WTC11 (cell line): ENCODE measurements around the gene PLXDC1. TPM values are rescaled to one million over a fixed set of nuclear protein-coding genes. Genes with fewer than 3 reads are reported as not detected.
A peak's percentile ranks its signal among the peaks of the same experiment; 100 is the strongest.

Experiments
- ATAC-seq: fragments of 200-7000 bp; cut with Tn5 transposase; 2 replicates; pipeline ENCODE4 v1.10.0; 2021; ENCODE audit warnings: mild to moderate bottlenecking, moderate library complexity
- CTCF ChIA-PET: fragments of 300-600 bp; sonication (Branson Sonifier 250); formaldehyde crosslinking; loops from one replicate; lab custom pipeline; 2021; ENCODE audit warnings: antibody characterized with exemption; lab: Charles Lee
- POLR2A ChIA-PET: fragments of 350-600 bp; sonication (Branson Sonifier 250); formaldehyde crosslinking; loops from one replicate; lab custom pipeline; 2021; ENCODE audit warnings: antibody characterized with exemption; lab: Charles Lee
- DNase-seq: peaks from one replicate; pipeline ENCODE4 v3.0.0; 2021; ENCODE audit warnings: low spot score
- H3K27ac Mint-ChIP-seq: 2 replicates; pipeline ENCODE4 v1.8.0; 2021; ENCODE audit warnings: mixed read lengths
- H3K27me3 Mint-ChIP-seq: 2 replicates; pipeline ENCODE4 v1.8.0; 2021; ENCODE audit warnings: low read depth, mild to moderate bottlenecking, moderate library complexity, mixed read lengths
- H3K36me3 Mint-ChIP-seq: 2 replicates; pipeline ENCODE4 v1.8.0; 2021; ENCODE audit warnings: mixed read lengths
- H3K4me1 Mint-ChIP-seq: 2 replicates; pipeline ENCODE4 v1.8.0; 2022; ENCODE audit warnings: mixed read lengths
- H3K4me3 Mint-ChIP-seq: 2 replicates; pipeline ENCODE4 v1.8.0; 2021; ENCODE audit warnings: mild to moderate bottlenecking, moderate library complexity, mixed read lengths
- H3K9me3 Mint-ChIP-seq: 2 replicates; pipeline ENCODE4 v1.8.0; 2021; ENCODE audit warnings: mixed read lengths
- ELF4 ChIP-seq: sonication (generic); formaldehyde crosslinking; IDR thresholded peaks from 2 replicates; pipeline ENCODE4 v1.8.1; 2022; ENCODE audit warnings: low read depth, mild to moderate bottlenecking, moderate library complexity, missing genetic modification reagents
- EMX1 ChIP-seq: fragments of 250-450 bp; sonication (Bioruptor Pico); IDR thresholded peaks from 2 replicates; pipeline ENCODE4 v1.8.0; 2021; ENCODE audit warnings: mild to moderate bottlenecking
- FOXP1 ChIP-seq: sonication (generic); formaldehyde crosslinking; IDR thresholded peaks from 2 replicates; pipeline ENCODE4 v1.8.0; 2022; ENCODE audit warnings: missing genetic modification reagents, mild to moderate bottlenecking, moderate library complexity, borderline replicate concordance
- GABPB1 ChIP-seq: sonication (generic); formaldehyde crosslinking; IDR thresholded peaks from 2 replicates; pipeline ENCODE4 v1.8.1; 2023; ENCODE audit warnings: mild to moderate bottlenecking, missing genetic modification reagents
- NFATC4 ChIP-seq: fragments of 250-450 bp; sonication (Bioruptor Pico); IDR thresholded peaks from 2 replicates; pipeline ENCODE4 v1.9.0; 2021; ENCODE audit warnings: mild to moderate bottlenecking
- RORB ChIP-seq: fragments of 250-450 bp; sonication (Bioruptor Pico); IDR thresholded peaks from 2 replicates; pipeline ENCODE4 v1.9.0; 2021; ENCODE audit warnings: mild to moderate bottlenecking
- ZNF219 ChIP-seq: sonication (generic); formaldehyde crosslinking; IDR thresholded peaks from 2 replicates; pipeline ENCODE4 v1.8.0; 2023; ENCODE audit warnings: missing genetic modification reagents, mild to moderate bottlenecking, borderline replicate concordance
- total RNA-seq: library from RNA; stranded (reverse); gene quantifications from 3 replicates; pipeline ENCODE4 v1.2.3, GENCODE V29; 2021
- TF ChIP-seq, protein P1 (sequence below): fragments of 250-450 bp; sonication (Bioruptor Pico); IDR thresholded peaks from 2 replicates; pipeline ENCODE4 v2.1.2; 2022; ENCODE audit warnings: mild to moderate bottlenecking, moderate library complexity
- TF ChIP-seq, protein P2 (sequence below): sonication (generic); formaldehyde crosslinking; IDR thresholded peaks from 2 replicates; pipeline ENCODE4 v1.8.0; 2022; ENCODE audit warnings: missing genetic modification reagents
- TF ChIP-seq, protein P3 (sequence below): sonication (generic); formaldehyde crosslinking; IDR thresholded peaks from 2 replicates; pipeline ENCODE4 v1.8.0; 2023; ENCODE audit warnings: mild to moderate bottlenecking, missing genetic modification reagents

The PLXDC1 gene
- total RNA-seq, 1 experiment from 2014 or later = 5.4 TPM

DNA sequence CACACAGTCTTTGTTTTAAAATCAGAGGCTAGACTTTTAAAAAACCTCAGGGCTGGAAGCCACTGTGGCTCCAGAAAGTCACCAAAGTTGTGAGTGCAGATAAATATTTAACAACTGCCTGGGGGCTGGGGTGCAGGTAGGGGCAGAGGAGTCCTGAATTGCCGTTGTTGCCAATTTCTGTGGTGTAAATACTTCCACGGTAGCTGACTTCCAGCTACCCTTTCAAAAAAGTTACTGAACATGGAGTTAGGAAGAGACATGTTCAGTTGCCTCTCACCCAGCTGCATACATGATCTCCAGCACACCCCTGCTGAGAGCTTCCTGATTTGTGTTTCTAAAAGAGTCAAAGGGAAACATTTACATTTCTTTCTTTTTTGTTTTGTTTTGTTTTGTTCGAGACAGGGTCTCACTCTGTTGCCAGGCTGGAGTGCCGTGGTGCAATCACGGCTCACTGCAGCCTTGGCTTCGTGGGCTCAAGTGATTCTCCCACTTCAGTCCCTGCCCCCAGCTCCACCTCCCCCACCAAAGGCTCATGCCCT lies 58.7 kb downstream of the PLXDC1 start:
- Mint-ChIP-seq H3K27ac (peak overlapping the region; percentile 83), H3K36me3 (no peaks in the 10 kb centered on the region), H3K4me1 (peaks cover 22% of the 10 kb centered on the region)
- no peak for TF ChIP-seq FOXP1 (CRISPR knock-in tag)
- TF ChIP-seq, protein P1, sequence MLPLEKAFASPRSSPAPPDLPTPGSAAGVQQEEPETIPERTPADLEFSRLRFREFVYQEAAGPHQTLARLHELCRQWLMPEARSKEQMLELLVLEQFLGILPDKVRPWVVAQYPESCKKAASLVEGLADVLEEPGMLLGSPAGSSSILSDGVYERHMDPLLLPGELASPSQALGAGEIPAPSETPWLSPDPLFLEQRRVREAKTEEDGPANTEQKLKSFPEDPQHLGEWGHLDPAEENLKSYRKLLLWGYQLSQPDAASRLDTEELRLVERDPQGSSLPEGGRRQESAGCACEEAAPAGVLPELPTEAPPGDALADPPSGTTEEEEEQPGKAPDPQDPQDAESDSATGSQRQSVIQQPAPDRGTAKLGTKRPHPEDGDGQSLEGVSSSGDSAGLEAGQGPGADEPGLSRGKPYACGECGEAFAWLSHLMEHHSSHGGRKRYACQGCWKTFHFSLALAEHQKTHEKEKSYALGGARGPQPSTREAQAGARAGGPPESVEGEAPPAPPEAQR (CRISPR knock-in tag) = no peak
- TF ChIP-seq NFATC4 = no peak
- no peak for TF ChIP-seq ELF4 (CRISPR knock-in tag)
- TF ChIP-seq, all 79 proteins: peak for 0
- Mint-ChIP-seq H3K4me3 (no peak overlapping the region), H3K9me3 (no peaks in the 10 kb centered on the region), H3K27me3 (no peaks in the 10 kb centered on the region)
- DNase-seq = no peak
- ChIA-PET CTCF (interaction anchor here (0.6 to 1.8 kb wide), 12 partner anchors 10 to 109 kb away, joined by 3 to 10 read pairs (median 3); no protein-coding TSS in a partner anchor), POLR2A (interaction anchor here (0.7 to 1.3 kb wide), 2 partner anchors 9 to 75 kb away, joined by 3 read pairs; no protein-coding TSS in a partner anchor)
- ATAC-seq = no peak

DNA sequence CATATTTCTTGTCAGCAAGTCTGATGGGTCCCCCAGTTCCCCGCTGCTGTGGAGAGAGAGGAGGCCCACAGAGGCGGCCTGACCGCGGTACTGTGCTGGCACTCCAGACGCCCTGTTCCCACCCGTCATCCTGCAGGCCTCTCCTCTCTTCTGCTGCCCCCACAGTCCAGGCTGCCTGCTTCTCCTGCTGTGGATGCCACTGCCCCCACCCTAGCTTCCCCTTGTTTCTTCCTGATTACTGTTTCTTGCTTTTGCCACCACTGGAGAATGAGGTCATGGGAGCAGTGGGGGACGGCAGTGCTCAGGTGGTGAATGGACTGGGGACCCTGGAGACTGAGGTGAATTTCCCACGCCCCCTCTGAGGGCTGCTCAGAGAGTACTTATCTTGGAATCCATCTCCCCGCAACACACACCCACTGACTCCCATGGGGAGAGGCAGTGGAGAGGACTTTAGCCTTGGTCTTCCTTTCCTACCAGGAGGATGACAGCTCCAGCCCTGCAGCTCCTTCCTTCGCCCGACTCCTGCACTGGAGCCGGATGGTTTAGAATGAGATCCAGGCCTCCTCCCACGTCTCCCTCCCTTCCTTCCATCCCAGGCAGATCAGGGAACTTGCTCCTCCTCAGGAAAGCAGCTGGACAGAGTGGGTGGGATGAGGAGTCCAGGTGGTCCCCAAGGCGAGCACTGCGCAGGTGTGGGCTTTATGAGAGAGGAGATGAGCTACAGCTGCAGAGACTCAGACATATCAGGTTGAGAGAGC lies 60.4 kb downstream of the PLXDC1 start:
- Mint-ChIP-seq H3K36me3 (no peaks in the 10 kb centered on the region), H3K4me3 (no peak overlapping the region), H3K9me3 (no peaks in the 10 kb centered on the region), H3K27ac (peak overlapping the region; percentile 56; the same call in 1 of the 2 replicates), H3K4me1 (peaks cover 21% of the 10 kb centered on the region), H3K27me3 (no peaks in the 10 kb centered on the region)
- ATAC-seq (no peak), DNase-seq (no peak)
- TF ChIP-seq, protein P2, sequence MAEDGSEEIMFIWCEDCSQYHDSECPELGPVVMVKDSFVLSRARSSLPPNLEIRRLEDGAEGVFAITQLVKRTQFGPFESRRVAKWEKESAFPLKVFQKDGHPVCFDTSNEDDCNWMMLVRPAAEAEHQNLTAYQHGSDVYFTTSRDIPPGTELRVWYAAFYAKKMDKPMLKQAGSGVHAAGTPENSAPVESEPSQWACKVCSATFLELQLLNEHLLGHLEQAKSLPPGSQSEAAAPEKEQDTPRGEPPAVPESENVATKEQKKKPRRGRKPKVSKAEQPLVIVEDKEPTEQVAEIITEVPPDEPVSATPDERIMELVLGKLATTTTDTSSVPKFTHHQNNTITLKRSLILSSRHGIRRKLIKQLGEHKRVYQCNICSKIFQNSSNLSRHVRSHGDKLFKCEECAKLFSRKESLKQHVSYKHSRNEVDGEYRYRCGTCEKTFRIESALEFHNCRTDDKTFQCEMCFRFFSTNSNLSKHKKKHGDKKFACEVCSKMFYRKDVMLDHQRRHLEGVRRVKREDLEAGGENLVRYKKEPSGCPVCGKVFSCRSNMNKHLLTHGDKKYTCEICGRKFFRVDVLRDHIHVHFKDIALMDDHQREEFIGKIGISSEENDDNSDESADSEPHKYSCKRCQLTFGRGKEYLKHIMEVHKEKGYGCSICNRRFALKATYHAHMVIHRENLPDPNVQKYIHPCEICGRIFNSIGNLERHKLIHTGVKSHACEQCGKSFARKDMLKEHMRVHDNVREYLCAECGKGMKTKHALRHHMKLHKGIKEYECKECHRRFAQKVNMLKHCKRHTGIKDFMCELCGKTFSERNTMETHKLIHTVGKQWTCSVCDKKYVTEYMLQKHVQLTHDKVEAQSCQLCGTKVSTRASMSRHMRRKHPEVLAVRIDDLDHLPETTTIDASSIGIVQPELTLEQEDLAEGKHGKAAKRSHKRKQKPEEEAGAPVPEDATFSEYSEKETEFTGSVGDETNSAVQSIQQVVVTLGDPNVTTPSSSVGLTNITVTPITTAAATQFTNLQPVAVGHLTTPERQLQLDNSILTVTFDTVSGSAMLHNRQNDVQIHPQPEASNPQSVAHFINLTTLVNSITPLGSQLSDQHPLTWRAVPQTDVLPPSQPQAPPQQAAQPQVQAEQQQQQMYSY (CRISPR knock-in tag) = no peak
- TF ChIP-seq GABPB1 (CRISPR knock-in tag) (no peak), RORB (no peak)
- CTCF ChIA-PET = interaction anchor here (1.0 to 1.8 kb wide), 5 partner anchors 9 to 108 kb away, joined by 3 to 10 read pairs (median 6); no protein-coding TSS in a partner anchor
- POLR2A ChIA-PET = no interaction called here

DNA sequence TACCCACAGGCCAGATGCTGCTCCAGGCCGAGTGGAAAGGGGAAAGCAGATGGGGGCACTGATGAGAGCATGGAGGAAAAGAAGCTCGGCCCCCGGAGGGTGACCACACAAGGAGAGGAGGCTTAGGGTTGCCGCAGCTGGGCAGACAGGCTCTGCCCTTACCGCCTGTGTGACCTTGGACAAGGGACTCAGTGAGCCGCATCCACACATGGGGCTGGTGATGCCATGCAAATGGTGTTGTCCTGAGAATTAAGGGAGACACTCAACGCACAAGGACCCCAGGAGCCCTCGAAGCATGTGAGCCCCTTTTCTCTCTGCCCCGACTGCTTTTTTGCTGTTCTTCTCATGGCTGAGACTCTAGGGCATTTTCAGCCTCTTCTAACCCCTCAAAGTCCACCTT lies 61.0 kb downstream of the PLXDC1 start:
- Mint-ChIP-seq H3K4me3 (no peak overlapping the region), H3K27me3 (no peaks in the 10 kb centered on the region), H3K27ac (no peak overlapping the region), H3K9me3 (no peaks in the 10 kb centered on the region), H3K4me1 (peaks cover 17% of the 10 kb centered on the region), H3K36me3 (no peaks in the 10 kb centered on the region)
- POLR2A ChIA-PET = no interaction called here
- DNase-seq (no peak), ATAC-seq (no peak)
- TF ChIP-seq ZNF219 (CRISPR knock-in tag) = no peak
- TF ChIP-seq, protein P3, sequence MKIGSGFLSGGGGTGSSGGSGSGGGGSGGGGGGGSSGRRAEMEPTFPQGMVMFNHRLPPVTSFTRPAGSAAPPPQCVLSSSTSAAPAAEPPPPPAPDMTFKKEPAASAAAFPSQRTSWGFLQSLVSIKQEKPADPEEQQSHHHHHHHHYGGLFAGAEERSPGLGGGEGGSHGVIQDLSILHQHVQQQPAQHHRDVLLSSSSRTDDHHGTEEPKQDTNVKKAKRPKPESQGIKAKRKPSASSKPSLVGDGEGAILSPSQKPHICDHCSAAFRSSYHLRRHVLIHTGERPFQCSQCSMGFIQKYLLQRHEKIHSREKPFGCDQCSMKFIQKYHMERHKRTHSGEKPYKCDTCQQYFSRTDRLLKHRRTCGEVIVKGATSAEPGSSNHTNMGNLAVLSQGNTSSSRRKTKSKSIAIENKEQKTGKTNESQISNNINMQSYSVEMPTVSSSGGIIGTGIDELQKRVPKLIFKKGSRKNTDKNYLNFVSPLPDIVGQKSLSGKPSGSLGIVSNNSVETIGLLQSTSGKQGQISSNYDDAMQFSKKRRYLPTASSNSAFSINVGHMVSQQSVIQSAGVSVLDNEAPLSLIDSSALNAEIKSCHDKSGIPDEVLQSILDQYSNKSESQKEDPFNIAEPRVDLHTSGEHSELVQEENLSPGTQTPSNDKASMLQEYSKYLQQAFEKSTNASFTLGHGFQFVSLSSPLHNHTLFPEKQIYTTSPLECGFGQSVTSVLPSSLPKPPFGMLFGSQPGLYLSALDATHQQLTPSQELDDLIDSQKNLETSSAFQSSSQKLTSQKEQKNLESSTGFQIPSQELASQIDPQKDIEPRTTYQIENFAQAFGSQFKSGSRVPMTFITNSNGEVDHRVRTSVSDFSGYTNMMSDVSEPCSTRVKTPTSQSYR (CRISPR knock-in tag) = no peak
- no peak for TF ChIP-seq EMX1 (CRISPR knock-in tag)
- CTCF ChIA-PET = interaction anchor here (1.3 to 2.0 kb wide), 4 partner anchors 10 to 107 kb away, joined by 4 to 8 read pairs (median 6); no protein-coding TSS in a partner anchor
